Body of pancreas (tissue), 4 donors: ENCODE measurements around the gene MORN3. TPM values are rescaled to one million over a fixed set of nuclear protein-coding genes. Genes with fewer than 3 reads are reported as not detected.

Source experiments
- ATAC-seq: fragments of 150-250 bp; one replicate; pipeline ENCODE4 v1.9.1; 2016
- DNase-seq, 4 donors: peaks; one replicate each; pipeline ENCODE4 v3.0.0-alpha.2; 2019
- H3K27ac ChIP-seq, 4 donors: fragments of 200-600 bp; sonication (generic); 1 replicate in 3 of 4; 2 replicates in 1 of 4; pipeline versions ENCODE4 v1.5.1 to v1.6.1; 2016 to 2019; ENCODE audit warnings: mild to moderate bottlenecking in 1 of 4, mixed read lengths in 1 of 4, moderate library complexity in 1 of 4
- H3K27me3 ChIP-seq, 2 donors: fragments of 200-600 bp; sonication (generic); one replicate each; pipeline ENCODE4 v1.6.0; 2016; ENCODE audit warnings: mild to moderate bottlenecking in 1 of 2
- H3K36me3 ChIP-seq, 2 donors: fragments of 200-600 bp; sonication (generic); replicated peaks in 1 of 2; 2 replicates each; pipeline ENCODE4 v1.5.1; 2016; ENCODE audit warnings: low read depth in 2 of 2; ENCODE audit not compliant: insufficient read depth in 1 of 2
- H3K4me1 ChIP-seq: fragments of 200-600 bp; sonication (generic); one replicate; pipeline ENCODE4 v1.6.0; 2016
- H3K4me3 ChIP-seq, 2 donors: fragments of 200-600 bp; sonication (generic); 1 replicate in 1 of 2; 2 replicates in 1 of 2; pipeline ENCODE4 v1.5.1; 2016 to 2019
- H3K9me3 ChIP-seq, 3 donors: fragments of 200-600 bp; sonication (generic); 1 replicate in 2 of 3; 2 replicates in 1 of 3; pipeline ENCODE4 v1.5.1; 2016
- CTCF ChIP-seq, 7 experiments: fragments of 450-650 bp in 4 of 7; fragments of 200-600 bp in 3 of 7; sonication (generic) in 3 of 7; IDR thresholded peaks; one replicate each; pipeline ENCODE4 v1.5.1; 2016 to 2019; ENCODE audit warnings: antibody characterized with exemption in 7 of 7
- POLR2A ChIP-seq, 3 donors: fragments of 450-650 bp; IDR thresholded peaks; one replicate each; pipeline ENCODE4 v1.6.1; 2016; ENCODE audit warnings: antibody characterized with exemption in 3 of 3, mild to moderate bottlenecking in 2 of 3
- WGBS, 2 donors: methylation state at CpG; one replicate each; pipeline ENCODE4 v1.1.5; 2017; 5-methylcytosine and 5-hydroxymethylcytosine counted together
- intact Hi-C: fragments of 100-400 bp; cut with DNase I; formaldehyde crosslinking; loops from one replicate; pipeline ENCODE4 v1.15.1; 2023
- total RNA-seq, 2 donors: library from RNA; depleted of rRNA; stranded (reverse); fragments of >200 nt; gene quantifications; one replicate each; pipeline ENCODE4 v1.1.0, GENCODE V29; 2016

MORN3 gene
- total RNA-seq, 2 donors from 2014 or later: not detected

DNA sequence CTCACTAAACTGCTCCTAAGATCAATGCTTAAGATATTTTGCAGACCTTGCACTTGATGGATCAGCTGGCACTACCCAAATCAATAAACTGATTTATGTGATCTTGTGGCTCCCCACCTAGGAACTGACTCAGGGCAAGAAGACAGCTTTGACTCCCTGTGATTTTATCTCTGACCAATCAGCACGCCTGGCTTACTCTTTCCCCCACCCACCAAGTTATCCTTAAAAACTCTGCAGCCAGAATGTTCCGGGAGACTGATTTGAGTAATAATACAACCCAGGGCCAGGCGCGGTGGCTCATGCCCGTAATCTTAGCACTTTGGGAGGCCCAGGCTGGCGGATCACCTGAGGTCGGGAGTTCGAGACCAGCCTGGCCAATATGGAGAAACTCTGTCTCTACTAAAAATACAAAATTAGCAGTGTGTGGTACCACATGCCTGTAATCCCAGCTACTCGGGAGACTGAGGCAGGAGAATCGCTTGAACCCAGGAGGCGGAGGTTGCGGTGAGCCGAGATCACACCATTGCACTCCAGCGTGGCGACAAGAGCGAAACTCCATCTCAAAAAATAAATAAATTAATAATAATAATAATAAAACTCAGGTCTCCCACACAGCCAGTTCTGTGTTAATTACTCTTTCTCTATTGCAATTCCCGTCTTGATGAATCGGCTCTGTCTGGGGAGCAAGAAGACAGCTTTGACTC, 12.0 kb downstream of the MORN3 start:
- WGBS, 2 donors: 88 to 89% methylated on average over 14 to 18 of the region's 18 CpGs
- no peaks in the 10 kb centered on the region for H3K27me3 ChIP-seq
- H3K27ac ChIP-seq: no peak overlapping the region
- no peaks in the 10 kb centered on the region for H3K4me1 ChIP-seq
- no peaks in the 10 kb centered on the region for H3K9me3 ChIP-seq
- no peak for ATAC-seq
- H3K4me3 ChIP-seq: no peak overlapping the region
- H3K36me3 ChIP-seq: no peaks in the 10 kb centered on the region
- TF ChIP-seq CTCF (IDR thresholded peaks at IDR 0.05) (no peak), POLR2A (IDR thresholded peaks at IDR 0.05) (no peak)
- DNase-seq: no peak
- intact Hi-C loops: no loop called here

DNA sequence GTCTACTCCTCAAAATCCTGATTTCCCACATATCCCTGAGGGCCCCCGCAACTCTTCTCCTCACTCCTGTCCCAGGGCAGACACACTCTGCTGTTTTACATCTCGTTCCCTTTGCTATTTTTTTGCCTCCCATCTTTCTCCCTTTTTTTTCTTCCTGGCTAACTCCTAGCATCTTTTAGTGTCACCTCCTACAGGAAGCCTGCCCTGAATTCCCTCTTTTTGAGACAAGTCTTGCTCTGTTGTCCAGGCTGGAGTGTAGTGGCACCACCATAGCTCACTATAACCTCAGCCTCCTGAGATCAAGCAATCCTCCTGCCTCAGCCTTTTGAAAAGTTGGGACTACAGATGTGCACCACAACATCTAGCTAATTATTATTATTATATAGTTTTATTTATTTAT, 13.3 kb downstream of the MORN3 start:
- no peak for DNase-seq
- H3K4me3 ChIP-seq: no peak overlapping the region
- intact Hi-C loops: no loop called here
- H3K4me1 ChIP-seq: no peaks in the 10 kb centered on the region
- H3K9me3 ChIP-seq: no peaks in the 10 kb centered on the region
- WGBS, 2 donors: 86 to 94% methylated on average over 2 of the region's 2 CpGs
- no peaks in the 10 kb centered on the region for H3K27me3 ChIP-seq
- H3K36me3 ChIP-seq: no peaks in the 10 kb centered on the region
- no peak overlapping the region for H3K27ac ChIP-seq
- ATAC-seq: no peak
- no peak for TF ChIP-seq CTCF (IDR thresholded peaks at IDR 0.05)
- no peak for TF ChIP-seq POLR2A (IDR thresholded peaks at IDR 0.05)

DNA sequence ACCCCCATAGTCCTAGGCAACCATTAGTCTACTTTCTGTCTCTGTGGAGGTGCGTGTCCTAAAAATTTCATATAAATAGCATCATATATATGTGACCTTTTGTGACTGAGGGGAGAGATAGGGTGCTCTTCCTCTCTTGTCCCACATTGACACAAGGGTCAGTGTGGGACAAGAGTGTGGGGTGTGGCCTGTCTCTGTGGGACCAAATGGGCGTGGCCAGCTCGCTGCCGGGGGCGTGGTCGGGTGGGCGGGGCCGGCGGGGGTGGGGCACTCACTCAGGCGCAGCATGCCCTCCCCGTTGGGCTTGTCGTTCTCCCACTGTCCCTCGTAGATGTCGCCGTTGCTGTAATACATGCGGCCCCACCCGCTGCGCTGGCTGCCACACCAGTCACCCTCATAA, 15.5 kb downstream of the MORN3 start:
- Histone ChIP-seq H3K27me3 (no peaks in the 10 kb centered on the region), H3K4me3 (no peak overlapping the region), H3K9me3 (no peaks in the 10 kb centered on the region), H3K27ac (no peak overlapping the region), H3K4me1 (no peaks in the 10 kb centered on the region), H3K36me3 (no peaks in the 10 kb centered on the region)
- WGBS, 2 donors: 63 to 97% methylated on average over 4 to 18 of the region's 18 CpGs
- TF ChIP-seq CTCF (IDR thresholded peaks at IDR 0.05) (no peak), POLR2A (IDR thresholded peaks at IDR 0.05) (no peak)
- intact Hi-C loops: no loop called here
- ATAC-seq (no peak), DNase-seq (no peak)

- H3K4me3 ChIP-seq: no peak overlapping the region
- no peaks in the 10 kb centered on the region for H3K27me3 ChIP-seq
- TF ChIP-seq CTCF (IDR thresholded peaks at IDR 0.05) (no peak), POLR2A (IDR thresholded peaks at IDR 0.05) (no peak)
- no peaks in the 10 kb centered on the region for H3K36me3 ChIP-seq
- intact Hi-C loops: no loop called here
- no peak for ATAC-seq
- no peaks in the 10 kb centered on the region for H3K4me1 ChIP-seq
- no peaks in the 10 kb centered on the region for H3K9me3 ChIP-seq
- no peak overlapping the region for H3K27ac ChIP-seq
- no peak for DNase-seq
- 88 to 100% methylated on average over 1 to 16 of the region's 16 CpGs for WGBS, 2 donors
These were observed 16.5 kb downstream of the MORN3 start for GRCh38 chr12:121652767-121653497.
